HG03064 (cell line): ENCODE results near the gene TYW1.
"Not testable (repeated sequence)": the region's sequence is repeated elsewhere in the genome, so short reads cannot be mapped to it uniquely, and the experiment has no call there.

ENCODE experiments used
- ATAC-seq: cut with Tn5 transposase; IDR thresholded peaks from one replicate; pipeline ENCODE4 v1.9.1; 2021; ENCODE audit warnings: low read depth; ENCODE audit not compliant: unreplicated experiment

Gene TYW1

DNA sequence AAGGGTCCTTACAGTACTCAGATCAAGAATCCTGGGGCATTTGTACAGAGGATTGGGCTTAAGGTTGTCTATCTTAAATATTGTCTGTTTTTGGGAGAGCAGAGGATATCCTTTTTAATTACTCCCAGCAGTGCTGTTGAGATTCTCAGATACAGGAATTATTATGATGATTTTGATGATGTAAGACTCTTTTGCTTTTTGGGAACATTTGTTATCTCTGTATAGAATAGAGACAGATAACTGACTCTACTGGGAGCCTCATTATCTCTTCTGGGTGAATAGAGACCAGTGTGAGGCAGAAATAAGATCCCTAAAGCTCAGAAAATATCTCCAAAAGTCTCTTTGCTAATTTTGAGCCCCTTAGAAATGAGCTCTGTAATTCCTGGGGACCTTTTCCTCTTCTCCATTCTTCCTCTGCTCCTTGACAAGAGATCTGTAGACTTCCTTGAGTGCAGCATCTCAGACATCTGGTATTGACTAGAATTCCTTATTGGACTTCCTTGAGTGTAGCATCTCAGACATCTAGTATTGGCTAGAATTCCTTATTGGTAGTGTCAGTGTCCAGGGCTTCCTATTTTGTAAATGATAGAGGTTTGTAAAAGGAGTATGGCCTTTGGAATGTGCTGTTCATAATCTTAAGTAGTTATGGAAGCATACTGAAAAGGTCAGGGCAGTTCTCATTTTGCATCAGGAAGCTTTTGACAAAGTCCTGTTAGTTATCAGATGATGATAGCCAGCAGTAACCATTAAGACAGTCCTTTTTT lies 118.0 kb downstream of the TYW1 start:
- not testable (repeated sequence) for ATAC-seq

- not testable (repeated sequence) for ATAC-seq
These were observed 123.9 kb downstream of the TYW1 start for GRCh38 chr7:67120491-67120890.

DNA sequence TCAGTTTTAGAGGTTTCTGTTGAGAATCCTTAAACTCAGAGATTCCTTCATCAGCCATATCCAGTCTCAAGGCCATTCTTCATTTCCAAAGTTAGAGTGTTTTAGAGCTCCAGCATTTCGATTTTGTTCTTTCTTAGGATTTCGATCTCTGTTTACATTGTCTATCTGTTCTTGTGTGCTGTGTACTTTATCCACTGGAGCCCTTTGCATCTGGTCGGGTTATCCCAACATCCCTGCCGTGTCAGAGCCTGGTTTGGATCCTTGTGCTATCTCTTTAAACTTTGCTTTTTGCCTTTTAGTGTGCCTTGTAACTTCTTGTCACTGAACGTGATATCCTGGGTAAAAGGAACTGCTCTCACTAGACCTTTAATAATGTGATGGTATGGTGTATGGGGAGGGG lies 131.6 kb downstream of the TYW1 start:
- ATAC-seq = not testable (repeated sequence)

GRCh38 chr7:67130766-67131165 lies 134.1 kb downstream of the TYW1 start:
- not testable (repeated sequence) for ATAC-seq

- ATAC-seq = not testable (repeated sequence)
These were observed 138.3 kb downstream of the TYW1 start for GRCh38 chr7:67134912-67135311.

DNA sequence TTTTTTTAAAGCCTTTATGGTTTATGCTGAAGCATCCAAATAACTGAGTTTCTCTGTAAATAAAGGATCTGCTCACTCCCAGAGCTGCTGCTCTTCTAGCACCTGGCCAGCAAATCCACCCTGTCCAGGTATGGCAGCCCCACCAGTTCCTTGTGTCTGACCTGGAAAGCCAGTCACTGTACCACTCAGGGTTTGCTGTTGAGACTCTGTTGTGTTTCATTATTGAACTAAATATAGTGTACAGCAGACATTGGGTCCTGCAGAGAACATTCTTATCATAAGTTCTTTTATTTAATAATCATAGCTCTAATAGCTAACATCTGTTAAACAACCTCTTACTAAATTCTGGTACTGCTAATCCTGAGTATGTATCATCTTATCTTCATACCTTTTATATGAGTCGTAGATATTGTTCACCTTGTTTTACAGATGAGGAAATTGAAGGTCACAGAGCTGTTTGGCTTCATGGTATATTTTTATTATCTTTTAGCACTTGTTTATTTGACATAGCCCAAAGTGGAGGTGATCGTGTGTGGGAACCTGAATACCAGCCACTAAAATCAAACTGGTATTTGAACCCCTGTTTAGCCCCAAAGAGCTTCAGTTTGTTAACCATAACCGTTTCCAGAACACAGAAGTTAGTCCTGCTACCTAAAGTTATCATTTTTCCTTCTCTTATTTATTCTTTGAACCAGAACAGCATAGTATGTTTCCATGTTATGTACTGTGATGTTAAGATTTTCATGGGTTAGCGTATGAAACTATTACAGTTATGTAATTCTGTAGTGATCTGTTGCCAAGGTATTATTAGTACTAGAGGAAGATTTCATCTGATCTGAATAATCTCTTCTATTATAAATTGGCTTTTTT lies 139.2 kb downstream of the TYW1 start:
- not testable (repeated sequence) for ATAC-seq

DNA sequence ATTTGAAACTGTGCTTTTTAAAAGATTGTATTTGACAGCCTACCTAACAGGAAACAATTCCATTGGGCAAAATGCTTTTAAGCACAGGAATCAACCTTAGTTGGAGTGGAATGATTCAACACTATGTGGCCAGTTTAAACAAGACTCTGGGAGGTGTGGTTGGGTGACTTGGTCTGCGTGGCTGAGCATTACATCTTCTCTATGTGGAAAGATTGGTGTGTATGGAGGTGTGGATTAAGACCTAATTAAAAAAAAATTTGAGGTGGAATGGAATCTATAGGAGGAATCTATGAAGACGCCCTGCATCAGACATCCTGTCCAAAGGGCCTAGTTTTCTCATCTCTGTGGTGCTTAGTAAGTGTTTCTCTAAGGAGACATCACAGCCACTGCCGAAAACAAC lies 140.9 kb downstream of the TYW1 start:
- not testable (repeated sequence) for ATAC-seq

- not testable (repeated sequence) for ATAC-seq
These were observed 143.2 kb downstream of the TYW1 start for GRCh38 chr7:67139876-67140275.

GRCh38 chr7:67141001-67141400 lies 144.4 kb downstream of the TYW1 start:
- ATAC-seq = not testable (repeated sequence)

GRCh38 chr7:67143091-67143786 lies 146.6 kb downstream of the TYW1 start:
- ATAC-seq = not testable (repeated sequence)

GRCh38 chr7:67145581-67146193 lies 149.1 kb downstream of the TYW1 start:
- not testable (repeated sequence) for ATAC-seq

DNA sequence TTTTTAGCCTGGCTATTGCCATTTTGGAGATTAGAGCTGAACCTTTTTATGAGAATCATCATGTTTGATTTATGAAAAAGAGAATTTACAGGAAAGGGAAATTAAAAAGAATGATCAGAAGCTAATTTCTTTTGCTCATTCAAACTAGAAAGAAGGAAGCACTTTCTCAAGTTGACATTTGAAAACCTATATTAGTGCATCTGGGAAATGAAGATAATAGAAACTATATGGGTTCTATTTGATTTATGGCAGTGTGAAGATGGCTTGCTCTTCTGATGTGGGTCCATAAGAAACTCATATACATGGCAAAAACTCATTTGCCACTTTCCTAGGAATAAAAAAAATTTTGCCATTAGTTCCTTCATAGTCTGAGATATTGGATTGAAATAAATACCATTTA lies 152.5 kb downstream of the TYW1 start:
- not testable (repeated sequence) for ATAC-seq

- ATAC-seq = not testable (repeated sequence)
These were observed 157.7 kb downstream of the TYW1 start for GRCh38 chr7:67154374-67154773.

DNA sequence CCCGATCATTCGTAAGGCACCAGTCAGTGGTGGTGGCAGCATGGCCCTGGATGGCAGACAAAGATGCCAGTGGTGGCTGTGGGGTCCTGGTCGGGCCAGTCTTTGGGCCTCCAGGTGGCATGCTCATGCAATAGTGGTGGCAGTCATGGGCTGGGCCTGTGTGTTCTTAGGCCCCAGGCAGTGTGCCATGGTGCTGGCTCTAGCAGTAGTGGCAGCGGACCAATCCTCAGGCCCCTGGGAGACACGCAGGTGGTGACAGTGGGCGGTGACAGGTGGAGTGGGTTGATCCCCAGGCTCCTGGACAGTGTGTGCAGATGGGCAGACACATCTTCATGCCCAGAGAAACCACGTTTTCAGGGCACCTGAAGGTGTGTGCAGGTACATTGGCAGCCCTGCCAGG lies 159.4 kb downstream of the TYW1 start:
- ATAC-seq = not testable (repeated sequence)

DNA sequence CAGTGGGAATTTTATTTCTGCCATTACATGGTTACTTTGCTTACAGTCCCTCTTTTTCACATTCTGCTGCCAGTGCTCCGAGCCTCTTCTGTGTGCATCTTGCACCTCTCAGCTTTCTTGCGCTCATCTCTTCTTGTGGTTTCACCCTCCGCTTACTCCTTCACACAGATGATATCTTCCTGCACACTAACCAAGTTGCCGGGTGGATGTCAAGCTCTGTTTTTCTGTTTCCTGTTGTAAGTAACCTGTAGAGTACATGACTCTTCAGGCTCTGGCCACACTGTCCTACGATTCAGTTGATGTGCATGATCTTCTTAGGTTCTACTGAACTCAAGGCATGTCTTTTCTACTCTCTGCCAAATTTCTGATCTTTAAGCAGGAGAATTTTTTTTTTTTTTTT lies 166.7 kb downstream of the TYW1 start:
- ATAC-seq = peak; percentile 89

DNA sequence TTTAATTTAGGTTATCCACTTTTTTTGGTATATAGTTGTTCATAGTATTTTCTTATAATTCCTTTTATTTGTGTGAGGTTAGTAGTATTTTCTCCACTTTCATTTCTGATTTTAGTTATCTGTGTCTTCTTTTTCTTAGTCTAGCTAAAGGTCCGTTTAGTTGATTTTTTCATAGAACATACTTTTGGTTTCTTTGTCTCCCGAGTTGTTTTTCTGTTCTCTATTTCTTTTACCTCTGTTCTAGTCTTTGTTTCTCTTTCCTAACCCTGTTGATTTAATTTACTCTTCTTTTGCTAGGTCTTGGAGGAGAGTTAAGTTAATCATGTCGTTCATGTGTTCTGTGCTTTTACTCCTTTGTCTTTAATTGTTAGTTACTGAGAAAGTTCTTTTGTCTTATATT lies 174.5 kb downstream of the TYW1 start:
- peak; percentile 73 for ATAC-seq

- not testable (repeated sequence) for ATAC-seq
These were observed 180.1 kb downstream of the TYW1 start for GRCh38 chr7:67176730-67177129.

GRCh38 chr7:67178915-67179688 lies 182.5 kb downstream of the TYW1 start:
- ATAC-seq = not testable (repeated sequence)

DNA sequence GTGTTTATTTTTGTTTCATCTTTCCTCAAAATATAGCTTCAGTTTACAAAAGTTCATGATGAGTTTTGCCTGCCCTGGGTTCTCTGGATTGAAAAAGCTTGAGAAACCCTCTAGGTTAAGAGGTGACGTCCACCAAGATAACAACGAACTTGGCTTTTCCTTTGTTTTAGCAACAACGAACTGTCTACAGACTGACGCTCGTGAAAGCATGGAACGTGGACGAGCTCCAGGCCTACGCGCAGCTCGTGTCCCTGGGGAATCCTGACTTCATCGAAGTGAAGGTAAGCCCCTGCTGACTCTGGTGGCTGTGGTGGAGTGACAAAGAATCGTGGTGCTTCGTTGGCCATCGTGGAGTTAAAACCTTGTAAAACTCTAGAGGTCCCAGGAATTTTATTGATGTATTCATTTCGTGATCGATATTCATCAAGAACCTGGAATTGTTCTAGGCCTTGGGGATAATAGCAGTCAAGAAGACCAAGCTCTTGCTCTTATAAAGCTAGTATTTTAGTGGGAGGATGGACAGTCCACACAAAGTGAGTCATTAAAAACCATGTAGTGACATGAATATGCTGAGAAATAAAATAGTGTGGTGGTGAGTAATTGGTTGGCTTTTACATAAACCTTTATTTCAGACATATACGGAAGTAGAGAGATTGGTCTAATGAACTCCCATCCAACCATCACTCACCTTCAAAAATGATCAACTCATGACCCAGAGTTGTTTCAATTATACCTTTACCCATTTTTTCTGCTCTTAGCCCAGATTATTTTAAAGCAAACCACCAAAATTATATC lies 186.5 kb downstream of the TYW1 start:
- ATAC-seq = not testable (repeated sequence)
